HFF-Myc (cell line): ENCODE measurements around the gene SLC29A3.

Source experiments
- DNase-seq: peaks from one replicate; pipeline ENCODE4 v3.0.0-alpha.2; 2011; ENCODE audit warnings: low read depth; ENCODE audit errors: extremely low read depth
- H3K4me3 ChIP-seq: replicated peaks from 2 replicates; pipeline ENCODE4 v1.5.1; 2011; ENCODE audit warnings: low read depth, mild to moderate bottlenecking, control low read depth, low read length
- CTCF ChIP-seq: IDR thresholded peaks from 2 replicates; pipeline ENCODE4 v1.5.1; 2012; ENCODE audit warnings: mild to moderate bottlenecking, low read depth, low read length, control low read depth; ENCODE audit errors: missing control alignments

SLC29A3 gene

GRCh38 chr10:71289421-71290130 lies 29.5 kb upstream of the SLC29A3 start:
- no peak for TF ChIP-seq CTCF
- H3K4me3 ChIP-seq: no peak overlapping the region
- no peak for DNase-seq

- TF ChIP-seq CTCF: no peak
- H3K4me3 ChIP-seq: no peak overlapping the region
- DNase-seq: no peak
These were observed 28.7 kb upstream of the SLC29A3 start for GRCh38 chr10:71290331-71290730.

GRCh38 chr10:71290806-71291527 lies 28.1 kb upstream of the SLC29A3 start:
- no peak for TF ChIP-seq CTCF
- no peak for DNase-seq
- H3K4me3 ChIP-seq: no peak overlapping the region

- no peak overlapping the region for H3K4me3 ChIP-seq
- no peak for TF ChIP-seq CTCF
- no peak for DNase-seq
These were observed 27.5 kb upstream of the SLC29A3 start for GRCh38 chr10:71291528-71291900.

GRCh38 chr10:71292624-71293445 lies 26.2 kb upstream of the SLC29A3 start:
- no peak for TF ChIP-seq CTCF
- no peak for DNase-seq
- H3K4me3 ChIP-seq: no peak overlapping the region

GRCh38 chr10:71293446-71294084 lies 25.5 kb upstream of the SLC29A3 start:
- no peak for DNase-seq
- no peak for TF ChIP-seq CTCF
- H3K4me3 ChIP-seq: no peak overlapping the region
